Right cardiac atrium (tissue), 5 donors: ENCODE measurements around the gene CHRD. TPM values are rescaled to one million over a fixed set of nuclear protein-coding genes. Genes with fewer than 3 reads are reported as not detected.

Experiments used
- ATAC-seq, 2 donors: fragments of 200-7000 bp; cut with Tn5 transposase; one replicate each; pipeline versions ENCODE4 v1.8.0 to v1.9.1; 2020; ENCODE audit warnings: moderate library complexity in 2 of 2, mild to moderate bottlenecking in 1 of 2
- DNase-seq, 3 donors: peaks; one replicate each; pipeline ENCODE4 v3.0.0-alpha.2; 2020
- H3K27ac ChIP-seq: one replicate; pipeline ENCODE4 v1.5.1; 2013; ENCODE audit warnings: mild to moderate bottlenecking, low read length, control low read depth, moderate library complexity
- H3K27me3 ChIP-seq: one replicate; pipeline ENCODE4 v1.6.1; 2013; ENCODE audit not compliant: control insufficient read depth, insufficient read depth
- H3K4me1 ChIP-seq: one replicate; pipeline ENCODE4 v1.6.1; 2013; ENCODE audit warnings: low read length; ENCODE audit not compliant: control insufficient read depth, insufficient read depth
- H3K4me3 ChIP-seq: one replicate; pipeline ENCODE4 v1.5.1; 2013; ENCODE audit warnings: low read length, control low read depth
- H3K9me3 ChIP-seq: one replicate; pipeline ENCODE4 v1.6.1; 2013; ENCODE audit warnings: low read length; ENCODE audit not compliant: control insufficient read depth
- WGBS: extraction: QIAGEN DNeasy Blood & Tissue Kit; methylation state at CpG from one replicate; pipeline ENCODE4 v1.1.7; 2013; 5-methylcytosine and 5-hydroxymethylcytosine counted together
- intact Hi-C, 4 donors: fragments of 100-400 bp; cut with DNase I; formaldehyde crosslinking; loops; one replicate each; pipeline versions ENCODE4 v1.11.0 to v1.14.0; 2022 to 2023
- polyA plus RNA-seq: library from polyadenylated mRNA; stranded (reverse); fragments of 200-250 nt; gene quantifications from one replicate; pipeline ENCODE4 v1.2.3, GENCODE V29; 2013
- total RNA-seq, 4 donors: library from RNA; stranded (reverse); fragmentation: NEBNext Ultra II Directional; extraction: Animal tissue kit (Norgen Biotek cat#: 25700); gene quantifications; one replicate each; pipeline ENCODE4 v1.2.1, GENCODE V29; 2021
- donor health status: healthy with polysubstance abuse.
- donor health status: DM: no; HTN: yes; CAD: no.
- donor health status: DM: no; HTN: no; CAD: no.
- donor health status: DM: no; HTN: yes; CAD: no; lungs with severe emphysema.
- donor health status: DM: yes; HTN: yes; CAD: no.

The CHRD gene
- total and polyA plus RNA-seq, 5 donors = 8.6 to 12.1 (median 10.8) TPM

DNA sequence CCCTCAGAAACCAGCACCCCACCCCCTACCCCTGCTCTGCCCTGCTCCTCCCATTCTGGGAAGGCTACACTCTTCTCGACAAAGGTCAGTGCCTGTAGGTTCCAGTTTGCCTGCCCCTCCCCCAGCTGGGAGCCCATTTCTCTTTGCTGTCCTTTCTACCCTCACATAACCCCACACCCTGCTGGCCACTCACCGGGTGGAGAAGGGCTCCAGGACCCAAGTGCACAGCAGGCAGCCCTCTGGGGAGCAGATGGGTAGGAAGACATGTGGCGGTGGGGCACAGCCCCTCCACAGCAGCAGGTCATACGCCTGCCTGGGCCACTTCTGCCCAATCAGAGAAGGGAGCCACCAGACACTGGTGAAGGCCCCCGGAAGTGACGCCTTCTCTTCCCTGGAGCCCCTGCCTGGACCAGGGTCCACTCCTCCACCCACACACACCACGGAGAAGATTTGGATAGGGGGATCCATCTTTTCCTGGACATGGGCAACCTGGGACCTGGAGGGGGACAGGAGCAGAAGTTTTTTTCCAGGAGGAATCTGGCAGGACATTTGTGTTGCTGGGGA lies 1.9 kb upstream of the CHRD start, which contains the start of gene THPO:
Gene THPO (minus strand): TSS at position 326 of the 564 bp plus-strand sequence. CDS start 1,948 bp downstream, outside the sequence.
- 57% methylated on average over 7 of the region's 7 CpGs for WGBS
- Histone ChIP-seq H3K9me3 (no peaks in the 10 kb centered on the region), H3K27ac (peak within 1 kb of the TSS; percentile 14), H3K4me1 (peaks cover 2% of the 10 kb centered on the region), H3K27me3 (no peaks in the 10 kb centered on the region), H3K4me3 (no peak within 1 kb of the TSS)
- intact Hi-C loops = loop anchor here in 2 of 4 donors (10.0 kb wide), 2 partner anchors 137 to 167 kb away; no protein-coding TSS in a partner anchor
- DNase-seq (peak; percentile 52 to 81 (median 73)), ATAC-seq (peak; percentile 27 to 36)

DNA sequence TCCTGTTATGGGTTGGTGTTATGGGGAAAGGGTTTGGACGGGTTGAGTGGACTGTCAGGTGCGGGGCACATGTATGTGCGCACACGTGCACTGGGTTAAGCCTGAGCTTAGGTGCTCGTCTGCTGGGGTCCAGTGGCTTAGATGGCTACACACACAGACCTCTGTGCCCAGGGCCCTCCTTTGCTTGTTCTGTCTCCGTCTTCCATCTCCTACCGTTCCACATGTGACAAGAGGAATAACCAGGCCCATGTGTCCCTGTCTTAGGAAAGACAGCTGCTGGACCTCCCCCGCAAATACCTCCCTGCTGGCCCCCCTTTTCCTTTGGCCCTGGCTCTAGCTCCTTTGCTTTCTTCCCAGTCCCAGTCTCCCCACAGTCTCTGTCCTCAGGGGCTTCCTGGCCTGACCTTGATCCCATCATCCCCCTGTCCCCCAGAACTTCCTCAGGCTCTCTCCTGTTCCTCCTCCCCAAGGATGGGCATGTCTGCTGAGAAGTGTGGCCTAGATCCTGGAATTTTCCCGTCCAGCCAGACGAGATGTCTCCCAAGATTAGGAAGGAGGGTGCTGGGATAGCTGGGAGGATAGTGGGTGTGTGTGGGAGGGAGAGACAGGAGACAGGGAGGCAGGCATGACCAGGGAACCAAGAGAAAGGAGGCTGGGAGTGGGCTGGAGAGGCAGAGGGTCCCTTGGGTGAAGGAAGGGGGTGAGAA lies 1.1 kb upstream of the CHRD start:
- WGBS = 69% methylated on average over 10 of the region's 10 CpGs
- no peak overlapping the region for H3K4me3 ChIP-seq

DNA sequence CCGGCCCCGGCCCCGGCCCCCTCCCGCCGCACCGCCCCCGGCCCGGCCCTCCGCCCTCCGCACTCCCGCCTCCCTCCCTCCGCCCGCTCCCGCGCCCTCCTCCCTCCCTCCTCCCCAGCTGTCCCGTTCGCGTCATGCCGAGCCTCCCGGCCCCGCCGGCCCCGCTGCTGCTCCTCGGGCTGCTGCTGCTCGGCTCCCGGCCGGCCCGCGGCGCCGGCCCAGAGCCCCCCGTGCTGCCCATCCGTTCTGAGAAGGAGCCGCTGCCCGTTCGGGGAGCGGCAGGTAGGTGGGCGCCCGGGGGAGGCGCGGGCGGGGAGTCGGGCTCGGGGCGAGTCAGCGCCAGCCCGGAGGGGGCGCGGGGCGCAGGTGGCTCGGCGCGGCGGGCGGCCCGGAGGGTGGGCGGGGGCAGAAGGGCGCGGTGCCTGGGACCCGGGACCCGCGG lies 352 bp downstream of the CHRD start:
- no peaks in the 10 kb centered on the region for H3K27me3 ChIP-seq
- intact Hi-C loops = loop anchor here in 1 of 4 donors (10.0 kb wide), 1 partner anchor 395 kb away; no protein-coding TSS in a partner anchor

More for the DNA sequence above, 1.1 kb upstream of the CHRD start:
- Histone ChIP-seq H3K9me3 (no peaks in the 10 kb centered on the region), H3K27me3 (no peaks in the 10 kb centered on the region), H3K4me1 (peaks cover 2% of the 10 kb centered on the region), H3K27ac (peak overlapping the region; percentile 14)
- DNase-seq = no peak
- no peak for ATAC-seq
- intact Hi-C loops = loop anchor here in 2 of 4 donors (10.0 kb wide), 2 partner anchors 136 to 166 kb away; no protein-coding TSS in a partner anchor

DNA sequence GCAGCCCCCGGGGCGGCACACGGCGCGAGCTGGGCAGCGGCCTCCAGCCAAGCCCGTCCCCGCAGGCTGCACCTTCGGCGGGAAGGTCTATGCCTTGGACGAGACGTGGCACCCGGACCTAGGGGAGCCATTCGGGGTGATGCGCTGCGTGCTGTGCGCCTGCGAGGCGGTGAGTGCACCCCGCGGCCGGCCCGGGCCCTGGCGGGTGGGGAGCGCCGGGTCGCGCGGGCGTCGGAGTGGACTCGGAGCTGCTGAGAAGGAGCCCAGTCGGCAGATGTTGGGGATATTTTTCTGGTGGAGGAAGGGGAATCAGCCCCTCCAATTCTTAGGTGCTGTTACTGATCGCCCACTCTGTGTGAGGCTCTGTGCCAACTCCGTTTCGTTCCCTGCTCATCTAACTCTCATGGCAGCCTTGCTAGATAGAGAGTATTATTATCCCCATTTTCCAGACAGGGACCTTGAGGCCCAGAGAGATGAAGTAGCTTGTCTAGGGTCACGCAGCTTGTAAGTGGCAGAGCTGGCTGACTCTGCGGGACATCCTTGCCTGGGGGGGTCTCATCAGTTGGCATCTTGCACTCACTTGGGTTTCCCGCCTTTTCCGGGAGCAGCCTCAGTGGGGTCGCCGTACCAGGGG lies 890 bp downstream of the CHRD start:
- Histone ChIP-seq H3K4me3 (peak overlapping the region; percentile 91), H3K4me1 (peaks cover 2% of the 10 kb centered on the region), H3K27ac (peak overlapping the region; percentile 3), H3K27me3 (no peaks in the 10 kb centered on the region), H3K9me3 (no peaks in the 10 kb centered on the region)
- intact Hi-C loops = loop anchor here in 1 of 4 donors (10.0 kb wide), 1 partner anchor 394 kb away; no protein-coding TSS in a partner anchor
- DNase-seq (no peak), ATAC-seq (no peak)
- 3% methylated on average over 42 of the region's 42 CpGs for WGBS

More for the DNA sequence above, 352 bp downstream of the CHRD start:
- H3K4me1 ChIP-seq = peaks cover 2% of the 10 kb centered on the region
- H3K9me3 ChIP-seq = no peaks in the 10 kb centered on the region
- WGBS = 1% methylated on average over 61 of the region's 62 CpGs
- peak overlapping the region; percentile 91 for H3K4me3 ChIP-seq
- ATAC-seq (peak; percentile 41 to 53), DNase-seq (peak; percentile 77 to 91 (median 89))
- peak overlapping the region; percentile 3 for H3K27ac ChIP-seq

DNA sequence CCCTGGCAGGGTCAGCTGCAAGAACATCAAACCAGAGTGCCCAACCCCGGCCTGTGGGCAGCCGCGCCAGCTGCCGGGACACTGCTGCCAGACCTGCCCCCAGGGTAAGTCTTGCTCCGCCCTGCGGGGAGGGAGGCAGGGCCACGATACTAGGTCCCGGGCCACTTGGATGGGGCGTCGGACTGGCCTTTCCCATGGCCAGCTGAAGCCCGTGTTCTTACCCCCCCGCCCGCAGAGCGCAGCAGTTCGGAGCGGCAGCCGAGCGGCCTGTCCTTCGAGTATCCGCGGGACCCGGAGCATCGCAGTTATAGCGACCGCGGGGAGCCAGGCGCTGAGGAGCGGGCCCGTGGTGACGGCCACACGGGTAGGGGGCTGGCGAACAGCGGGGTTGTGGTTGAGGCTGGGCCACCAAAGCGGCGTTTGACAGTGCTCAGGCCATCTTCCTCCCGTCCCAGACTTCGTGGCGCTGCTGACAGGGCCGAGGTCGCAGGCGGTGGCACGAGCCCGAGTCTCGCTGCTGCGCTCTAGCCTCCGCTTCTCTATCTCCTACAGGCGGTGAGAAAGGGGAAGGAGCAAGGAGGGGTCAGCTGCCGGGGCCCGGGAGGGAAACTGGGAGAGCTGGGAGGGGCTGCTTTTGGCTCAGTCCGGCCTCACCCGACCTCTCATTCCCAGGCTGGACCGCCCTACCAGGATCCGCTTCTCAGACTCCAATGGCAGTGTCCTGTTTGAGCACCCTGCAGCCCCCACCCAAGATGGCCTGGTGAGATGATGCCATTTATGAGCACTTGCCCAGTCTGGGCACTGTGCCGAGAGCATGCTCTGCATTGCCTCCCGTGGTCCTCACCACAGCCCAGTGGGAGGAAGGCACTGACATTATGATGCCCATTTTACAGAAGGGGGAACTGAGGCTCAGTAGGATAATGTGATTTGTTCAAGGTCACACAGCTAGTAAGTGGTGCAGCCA lies 1.7 kb downstream of the CHRD start:
- Histone ChIP-seq H3K4me3 (peak overlapping the region; percentile 91), H3K9me3 (no peaks in the 10 kb centered on the region), H3K4me1 (peaks cover 2% of the 10 kb centered on the region), H3K27ac (peak overlapping the region; percentile 7), H3K27me3 (no peaks in the 10 kb centered on the region)
- intact Hi-C loops = loop anchor here in 1 of 4 donors (10.0 kb wide), 1 partner anchor 393 kb away; no protein-coding TSS in a partner anchor
- peak; percentile 67 to 87 (median 84) for DNase-seq
- peak; percentile 56 to 63 for ATAC-seq
- 5% methylated on average over 55 of the region's 55 CpGs for WGBS

DNA sequence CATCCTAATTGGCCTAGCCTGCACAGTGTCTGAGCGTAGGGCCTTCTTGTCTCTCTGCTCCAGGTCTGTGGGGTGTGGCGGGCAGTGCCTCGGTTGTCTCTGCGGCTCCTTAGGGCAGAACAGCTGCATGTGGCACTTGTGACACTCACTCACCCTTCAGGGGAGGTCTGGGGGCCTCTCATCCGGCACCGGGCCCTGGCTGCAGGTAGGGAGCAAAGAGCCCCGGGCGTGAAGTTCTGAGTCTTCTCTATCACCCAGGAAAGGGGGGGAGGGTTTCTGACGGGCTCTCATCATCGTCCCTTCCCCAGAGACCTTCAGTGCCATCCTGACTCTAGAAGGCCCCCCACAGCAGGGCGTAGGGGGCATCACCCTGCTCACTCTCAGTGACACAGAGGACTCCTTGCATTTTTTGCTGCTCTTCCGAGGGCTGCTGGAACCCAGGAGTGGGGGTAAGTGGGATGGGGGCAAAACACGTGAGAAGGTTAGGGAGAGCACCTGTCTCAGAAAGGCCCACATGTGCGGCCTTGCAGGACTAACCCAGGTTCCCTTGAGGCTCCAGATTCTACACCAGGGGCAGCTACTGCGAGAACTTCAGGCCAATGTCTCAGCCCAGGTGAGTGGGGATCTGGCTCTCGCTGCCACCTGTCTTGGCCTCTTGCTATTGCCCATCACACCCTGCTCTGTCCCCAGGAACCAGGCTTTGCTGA lies 2.6 kb downstream of the CHRD start:
- no peak for ATAC-seq
- 92% methylated on average over 16 of the region's 16 CpGs for WGBS

DNA sequence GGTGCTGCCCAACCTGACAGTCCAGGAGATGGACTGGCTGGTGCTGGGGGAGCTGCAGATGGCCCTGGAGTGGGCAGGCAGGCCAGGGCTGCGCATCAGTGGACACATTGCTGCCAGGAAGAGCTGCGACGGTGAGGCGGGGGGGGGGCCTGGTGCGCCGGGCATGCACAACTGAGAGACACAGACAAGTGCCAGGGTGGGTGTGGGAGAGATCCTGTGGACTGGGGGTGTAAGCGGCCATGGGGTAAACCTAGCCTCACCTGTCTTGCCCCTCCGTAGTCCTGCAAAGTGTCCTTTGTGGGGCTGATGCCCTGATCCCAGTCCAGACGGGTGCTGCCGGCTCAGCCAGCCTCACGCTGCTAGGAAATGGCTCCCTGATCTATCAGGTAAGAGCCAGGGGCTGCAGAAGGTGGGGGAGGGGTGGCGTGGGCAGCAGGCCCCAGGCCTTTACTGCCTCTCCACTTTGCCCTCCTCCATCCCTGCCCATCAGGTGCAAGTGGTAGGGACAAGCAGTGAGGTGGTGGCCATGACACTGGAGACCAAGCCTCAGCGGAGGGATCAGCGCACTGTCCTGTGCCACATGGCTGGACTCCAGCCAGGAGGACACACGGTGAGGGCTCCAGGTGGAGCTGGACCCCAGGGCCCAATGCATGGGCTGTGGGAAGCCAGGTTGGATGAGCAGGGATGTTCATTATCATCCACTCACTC lies 3.3 kb downstream of the CHRD start:
- Histone ChIP-seq H3K4me1 (peaks cover 2% of the 10 kb centered on the region), H3K27ac (no peak overlapping the region), H3K4me3 (no peak overlapping the region), H3K27me3 (no peaks in the 10 kb centered on the region), H3K9me3 (no peaks in the 10 kb centered on the region)
- WGBS = 91% methylated on average over 15 of the region's 15 CpGs
- intact Hi-C loops = loop anchor here in 1 of 4 donors (10.0 kb wide), 1 partner anchor 392 kb away; no protein-coding TSS in a partner anchor
- DNase-seq = no peak
- no peak for ATAC-seq

More for the DNA sequence above, 2.6 kb downstream of the CHRD start:
- no peaks in the 10 kb centered on the region for H3K9me3 ChIP-seq
- intact Hi-C loops = loop anchor here in 1 of 4 donors (10.0 kb wide), 1 partner anchor 392 kb away; no protein-coding TSS in a partner anchor
- no peak overlapping the region for H3K4me3 ChIP-seq
- H3K27ac ChIP-seq = no peak overlapping the region
- DNase-seq = no peak
- no peaks in the 10 kb centered on the region for H3K27me3 ChIP-seq
- H3K4me1 ChIP-seq = peaks cover 2% of the 10 kb centered on the region

DNA sequence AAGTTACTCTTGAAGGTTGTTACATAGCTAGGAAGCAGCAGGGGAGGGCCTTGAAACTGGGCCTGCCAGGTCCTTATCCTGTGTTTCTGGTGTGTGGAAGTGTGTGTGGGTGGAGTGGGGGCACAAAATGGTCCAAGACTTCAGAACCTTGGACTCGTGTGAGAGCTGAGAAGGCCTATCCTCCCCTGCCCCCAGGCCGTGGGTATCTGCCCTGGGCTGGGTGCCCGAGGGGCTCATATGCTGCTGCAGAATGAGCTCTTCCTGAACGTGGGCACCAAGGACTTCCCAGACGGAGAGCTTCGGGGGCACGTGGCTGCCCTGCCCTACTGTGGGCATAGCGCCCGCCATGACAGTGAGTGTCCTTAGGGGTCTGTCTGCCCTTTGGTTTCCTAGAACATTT lies 4.5 kb downstream of the CHRD start:
- H3K4me1 ChIP-seq = peaks cover 2% of the 10 kb centered on the region
- no peak overlapping the region for H3K4me3 ChIP-seq
- H3K9me3 ChIP-seq = no peaks in the 10 kb centered on the region
- no peaks in the 10 kb centered on the region for H3K27me3 ChIP-seq
- DNase-seq (no peak), ATAC-seq (no peak)
- intact Hi-C loops = loop anchor here in 1 of 4 donors (10.0 kb wide), 1 partner anchor 390 kb away; no protein-coding TSS in a partner anchor
- H3K27ac ChIP-seq = no peak overlapping the region
- WGBS = 85% methylated on average over 9 of the region's 9 CpGs

DNA sequence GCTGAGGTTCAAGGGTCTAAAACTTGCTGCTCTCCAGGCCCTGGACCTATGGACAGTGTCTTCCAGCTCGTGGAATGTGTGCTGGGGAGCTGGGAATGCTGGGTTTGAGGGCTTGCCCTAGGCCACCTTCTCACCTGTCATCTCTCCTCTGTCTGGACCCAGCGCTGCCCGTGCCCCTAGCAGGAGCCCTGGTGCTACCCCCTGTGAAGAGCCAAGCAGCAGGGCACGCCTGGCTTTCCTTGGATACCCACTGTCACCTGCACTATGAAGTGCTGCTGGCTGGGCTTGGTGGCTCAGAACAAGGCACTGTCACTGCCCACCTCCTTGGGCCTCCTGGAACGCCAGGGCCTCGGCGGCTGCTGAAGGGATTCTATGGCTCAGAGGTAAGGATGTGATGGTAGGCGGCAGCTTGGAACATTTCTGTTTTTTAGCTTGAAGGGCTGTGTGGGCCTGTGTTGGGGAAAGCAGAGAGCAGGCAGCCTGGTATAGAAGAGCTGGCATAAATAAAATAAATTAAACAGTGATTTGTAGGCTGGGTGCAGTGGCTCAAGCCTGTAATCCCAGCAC lies 5.1 kb downstream of the CHRD start:
- intact Hi-C loops = loop anchor here in 1 of 4 donors (10.0 kb wide), 1 partner anchor 390 kb away; no protein-coding TSS in a partner anchor
- H3K4me1 ChIP-seq = peaks cover 2% of the 10 kb centered on the region
- no peaks in the 10 kb centered on the region for H3K27me3 ChIP-seq
- H3K9me3 ChIP-seq = no peaks in the 10 kb centered on the region
- no peak for DNase-seq
- H3K4me3 ChIP-seq = no peak overlapping the region
- 93% methylated on average over 8 of the region's 8 CpGs for WGBS
- no peak overlapping the region for H3K27ac ChIP-seq
- ATAC-seq = no peak
